ENCODE measurements around the gene BCDIN3D. TPM values are rescaled to one million over a fixed set of nuclear protein-coding genes. Genes with fewer than 3 reads are reported as not detected.

BCDIN3D gene
- polyA plus RNA-seq, 1 donor (not counting 4 experiments of a cell fraction or from before 2014, with no cell fraction given) = 3.7 TPM

- Histone ChIP-seq H3K27me3 (ENCODE audit: control insufficient read depth, extremely low read depth, insufficient read depth, low read length) (no peaks in the 10 kb centered on the region), H2AFZ (ENCODE audit: control insufficient read depth, low read length) (no peak overlapping the region), H3K9ac (ENCODE audit: control insufficient read depth, extremely low read depth, insufficient read depth, low read length) (no peak overlapping the region), H3K9me1 (ENCODE audit: control insufficient read depth, extremely low read depth, insufficient read depth, low read length) (peaks cover 11% of the 10 kb centered on the region), H3K36me3 (ENCODE audit: control insufficient read depth in 2 of 2, extremely low read depth in 1 of 2, insufficient read depth in 2 of 2, low read length in 2 of 2) (peaks cover 3 to 6% of the 10 kb centered on the region in 2 experiments), H3K4me2 (ENCODE audit: control insufficient read depth, extremely low read depth, insufficient read depth, low read depth, low read length) (no peak overlapping the region), H3K79me2 (ENCODE audit: control insufficient read depth, insufficient read depth, low read length) (peaks cover 52% of the 10 kb centered on the region), H3K9me3 (ENCODE audit: control insufficient read depth, low read depth, low read length) (no peaks in the 10 kb centered on the region), H3K4me1 (ENCODE audit: control insufficient read depth, extremely low read depth, insufficient read depth, low read length) (peaks cover 33% of the 10 kb centered on the region), H3K27ac (ENCODE audit: control insufficient read depth, insufficient read depth, low read length) (no peak overlapping the region), H3K4me3 (ENCODE audit: control insufficient read depth in 2 of 3, extremely low read depth in 1 of 3, insufficient read depth in 2 of 3, low read depth in 1 of 3, low read length in 3 of 3) (no peak overlapping the region), H4K20me1 (ENCODE audit: control insufficient read depth, extremely low read depth, insufficient read depth, low read length) (peaks cover 14% of the 10 kb centered on the region)
- DNase-seq (ENCODE audit: low read depth, low spot score) (no peak), FAIRE-seq (no peak)
- no peak for TF ChIP-seq EZH2 (IDR thresholded peaks at IDR 0.05; ENCODE audit: low read length)
- TF ChIP-seq CTCF (optimal IDR thresholded peaks at IDR 0.05 in 1 of 3, IDR thresholded peaks at IDR 0.05 in 1 of 3, conservative IDR thresholded peaks at IDR 0.05 in 1 of 3; ENCODE audit: extremely low read depth in 1 of 3, insufficient read depth in 2 of 3, low read length in 3 of 3) = no peak
- dilution Hi-C loops (cut with MboI; ENCODE audit: extremely low pct_ligation_motif_present, low sequenced_read_pairs) = no loop called here
These were observed 19.0 kb downstream of the BCDIN3D start for GRCh38 chr12:49823951-49824350.

GRCh38 chr12:49823350-49823749, 19.6 kb downstream of the BCDIN3D start:
- no peaks in the 10 kb centered on the region for H3K9me3 ChIP-seq (ENCODE audit: control insufficient read depth, low read depth, low read length)
- no peak overlapping the region for H3K27ac ChIP-seq (ENCODE audit: control insufficient read depth, insufficient read depth, low read length)
- no peak overlapping the region for H3K9ac ChIP-seq (ENCODE audit: control insufficient read depth, extremely low read depth, insufficient read depth, low read length)
- DNase-seq (ENCODE audit: low read depth, low spot score) = no peak
- peaks cover 11% of the 10 kb centered on the region for H3K9me1 ChIP-seq (ENCODE audit: control insufficient read depth, extremely low read depth, insufficient read depth, low read length)
- H3K4me1 ChIP-seq (ENCODE audit: control insufficient read depth, extremely low read depth, insufficient read depth, low read length) = peaks cover 29% of the 10 kb centered on the region
- H3K36me3 ChIP-seq (ENCODE audit: control insufficient read depth in 2 of 2, extremely low read depth in 1 of 2, insufficient read depth in 2 of 2, low read length in 2 of 2) = peaks cover 3 to 6% of the 10 kb centered on the region in 2 experiments
- peaks cover 55% of the 10 kb centered on the region for H3K79me2 ChIP-seq (ENCODE audit: control insufficient read depth, insufficient read depth, low read length)
- H4K20me1 ChIP-seq (ENCODE audit: control insufficient read depth, extremely low read depth, insufficient read depth, low read length) = peaks cover 14% of the 10 kb centered on the region
- no peaks in the 10 kb centered on the region for H3K27me3 ChIP-seq (ENCODE audit: control insufficient read depth, extremely low read depth, insufficient read depth, low read length)
- dilution Hi-C loops (cut with MboI; ENCODE audit: extremely low pct_ligation_motif_present, low sequenced_read_pairs) = no loop called here
- H3K4me3 ChIP-seq (ENCODE audit: control insufficient read depth in 2 of 3, extremely low read depth in 1 of 3, insufficient read depth in 2 of 3, low read depth in 1 of 3, low read length in 3 of 3) = no peak overlapping the region
- no peak for TF ChIP-seq CTCF (optimal IDR thresholded peaks at IDR 0.05 in 1 of 3, IDR thresholded peaks at IDR 0.05 in 1 of 3, conservative IDR thresholded peaks at IDR 0.05 in 1 of 3; ENCODE audit: extremely low read depth in 1 of 3, insufficient read depth in 2 of 3, low read length in 3 of 3)
- TF ChIP-seq EZH2 (IDR thresholded peaks at IDR 0.05; ENCODE audit: low read length) = no peak
- H2AFZ ChIP-seq (ENCODE audit: control insufficient read depth, low read length) = no peak overlapping the region
- FAIRE-seq = no peak
- H3K4me2 ChIP-seq (ENCODE audit: control insufficient read depth, extremely low read depth, insufficient read depth, low read depth, low read length) = no peak overlapping the region

All from keratinocyte (primary cell).